Peyer's patch (tissue), 4 donors: ENCODE measurements around the gene VAMP4. TPM values are rescaled to one million over a fixed set of nuclear protein-coding genes. Genes with fewer than 3 reads are reported as not detected.

Experiments
- DNase-seq, 3 donors: peaks; one replicate each; pipeline ENCODE4 v3.0.0-alpha.2; 2017 to 2019
- H3K27ac ChIP-seq, 4 donors: fragments of 200-600 bp; sonication (generic); one replicate each; pipeline ENCODE4 v1.5.1; 2016 to 2019
- H3K27me3 ChIP-seq, 2 donors: fragments of 200-600 bp; sonication (generic); one replicate each; pipeline ENCODE4 v1.5.1; 2019
- H3K36me3 ChIP-seq, 3 donors: fragments of 200-600 bp; sonication (generic); one replicate each; pipeline ENCODE4 v1.5.1; 2016 to 2019
- H3K4me1 ChIP-seq, 4 donors: fragments of 200-600 bp; sonication (generic); one replicate each; pipeline ENCODE4 v1.5.1; 2016 to 2019
- H3K4me3 ChIP-seq, 4 donors: fragments of 200-600 bp; sonication (generic); 1 replicate in 3 of 4; 2 replicates in 1 of 4; pipeline ENCODE4 v1.5.1; 2016 to 2019; ENCODE audit warnings: mild to moderate bottlenecking in 1 of 4
- H3K9me3 ChIP-seq, 4 donors: fragments of 200-600 bp; sonication (generic); one replicate each; pipeline ENCODE4 v1.5.1; 2016 to 2019; ENCODE audit warnings: mild to moderate bottlenecking in 1 of 4
- CTCF ChIP-seq, 6 experiments: fragments of 450-650 bp in 4 of 6; fragments of 200-600 bp in 2 of 6; sonication (generic) in 1 of 6; IDR thresholded peaks; one replicate each; pipeline ENCODE4 v1.5.1; 2017 to 2019; ENCODE audit warnings: antibody characterized with exemption in 6 of 6, mild to moderate bottlenecking in 3 of 6, moderate library complexity in 1 of 6
- POLR2A ChIP-seq, 2 donors: fragments of 450-650 bp; IDR thresholded peaks; one replicate each; pipeline ENCODE4 v1.5.1; 2017; ENCODE audit warnings: antibody characterized with exemption in 2 of 2, mild to moderate bottlenecking in 2 of 2, moderate library complexity in 2 of 2
- total RNA-seq, 4 donors: library from RNA; depleted of rRNA; stranded (reverse); fragments of >200 nt; gene quantifications; one replicate each; pipeline ENCODE4 v1.1.0, GENCODE V29; 2016

Gene VAMP4
- total RNA-seq, 4 donors from 2014 or later = 8.0 to 12.1 (median 10.3) TPM

DNA sequence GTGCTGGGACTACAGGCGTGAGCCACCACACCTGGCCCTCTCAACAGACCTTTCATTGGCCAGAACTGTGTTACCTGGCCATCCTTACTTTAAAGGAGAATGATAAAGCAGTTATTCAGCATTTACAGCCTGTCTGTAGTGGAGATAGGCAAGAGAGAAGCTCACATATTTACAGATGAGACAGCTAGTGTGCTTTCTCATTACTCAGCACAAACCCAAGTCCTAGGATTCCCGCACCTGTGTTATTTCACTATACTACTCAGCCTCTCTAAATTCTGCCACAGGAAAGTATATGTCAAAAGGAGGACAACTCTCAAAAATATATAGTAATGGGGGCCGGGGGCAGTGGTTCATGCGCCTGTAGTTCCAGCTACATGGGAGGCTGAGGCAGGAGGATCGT is 73.5 kb downstream of the VAMP4 start:
- Histone ChIP-seq H3K4me3 (no peak overlapping the region), H3K36me3 (no peaks in the 10 kb centered on the region), H3K4me1 (no peaks in the 10 kb centered on the region), H3K9me3 (no peaks in the 10 kb centered on the region), H3K27ac (no peak overlapping the region), H3K27me3 (no peaks in the 10 kb centered on the region)
- TF ChIP-seq CTCF (IDR thresholded peaks at IDR 0.05) (no peak), POLR2A (IDR thresholded peaks at IDR 0.05) (no peak)
- DNase-seq = no peak

DNA sequence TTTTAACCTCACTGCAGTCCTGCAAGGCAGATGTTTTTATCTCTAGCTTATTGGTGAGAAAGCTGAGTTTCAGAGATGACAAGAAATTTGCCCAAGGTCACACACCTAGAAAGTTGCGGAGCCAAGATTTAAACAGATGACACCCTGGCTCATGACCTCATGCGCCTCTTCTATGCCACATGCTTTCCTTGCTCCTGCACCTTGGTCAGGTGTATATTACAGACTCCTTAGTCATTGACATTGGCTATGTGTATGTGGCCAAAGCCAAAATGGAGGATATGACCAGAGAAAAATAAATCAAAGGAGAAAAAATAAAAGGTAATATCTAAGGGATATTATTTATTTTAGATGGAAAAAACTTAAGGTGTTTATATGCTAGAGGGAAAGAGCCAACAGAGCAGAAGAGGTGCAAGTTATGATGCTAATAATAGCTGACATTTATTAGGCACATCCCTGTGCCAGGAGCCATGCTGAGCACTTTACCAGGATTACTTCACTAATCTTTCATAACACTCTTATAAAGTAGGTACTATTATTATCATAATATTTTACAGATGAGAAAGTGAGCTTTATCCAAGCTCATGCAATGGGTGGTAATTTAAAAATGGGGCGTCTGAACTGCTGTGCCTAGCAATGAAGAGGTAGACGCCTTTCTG is 75.6 kb downstream of the VAMP4 start:
- Histone ChIP-seq H3K36me3 (no peaks in the 10 kb centered on the region), H3K27me3 (no peaks in the 10 kb centered on the region), H3K4me3 (no peak overlapping the region), H3K9me3 (no peaks in the 10 kb centered on the region), H3K27ac (no peak overlapping the region), H3K4me1 (no peaks in the 10 kb centered on the region)
- TF ChIP-seq CTCF (IDR thresholded peaks at IDR 0.05) (no peak), POLR2A (IDR thresholded peaks at IDR 0.05) (no peak)
- DNase-seq = no peak

- TF ChIP-seq CTCF (IDR thresholded peaks at IDR 0.05) (no peak), POLR2A (IDR thresholded peaks at IDR 0.05) (no peak)
- no peak for DNase-seq
- Histone ChIP-seq H3K9me3 (no peaks in the 10 kb centered on the region), H3K4me3 (no peak overlapping the region), H3K4me1 (no peaks in the 10 kb centered on the region), H3K36me3 (no peaks in the 10 kb centered on the region), H3K27ac (no peak overlapping the region), H3K27me3 (no peaks in the 10 kb centered on the region)
Measured at GRCh38 chr1:171664976-171665375, 76.9 kb downstream of the VAMP4 start.

- Histone ChIP-seq H3K27me3 (no peaks in the 10 kb centered on the region), H3K9me3 (no peaks in the 10 kb centered on the region), H3K27ac (peak overlapping the region in 1 of 4 donors; percentile 38), H3K4me3 (no peak overlapping the region), H3K36me3 (no peaks in the 10 kb centered on the region), H3K4me1 (no peaks in the 10 kb centered on the region)
- no peak for DNase-seq
- TF ChIP-seq POLR2A (IDR thresholded peaks at IDR 0.05) (no peak), CTCF (IDR thresholded peaks at IDR 0.05) (no peak)
Measured at GRCh38 chr1:171663854-171664575, 77.8 kb downstream of the VAMP4 start.

GRCh38 chr1:171663036-171663853 is 78.6 kb downstream of the VAMP4 start:
- no peak for DNase-seq
- no peaks in the 10 kb centered on the region for H3K36me3 ChIP-seq
- H3K27ac ChIP-seq = peak overlapping the region in 1 of 4 donors; percentile 53
- no peak overlapping the region for H3K4me3 ChIP-seq
- H3K9me3 ChIP-seq = no peaks in the 10 kb centered on the region
- no peaks in the 10 kb centered on the region for H3K4me1 ChIP-seq
- TF ChIP-seq CTCF (IDR thresholded peaks at IDR 0.05) (no peak), POLR2A (IDR thresholded peaks at IDR 0.05) (no peak)
- H3K27me3 ChIP-seq = no peaks in the 10 kb centered on the region
